ENCODE data around the gene WDR70. TPM values are rescaled to one million over a fixed set of nuclear protein-coding genes. Genes with fewer than 3 reads are reported as not detected.

WDR70 gene
- total and polyA plus RNA-seq, 10 of the 15 experiments (the other 5 are each of a cell fraction or from before 2014, with no cell fraction given) = 10.9 to 33.6 (median 29.1) TPM

DNA sequence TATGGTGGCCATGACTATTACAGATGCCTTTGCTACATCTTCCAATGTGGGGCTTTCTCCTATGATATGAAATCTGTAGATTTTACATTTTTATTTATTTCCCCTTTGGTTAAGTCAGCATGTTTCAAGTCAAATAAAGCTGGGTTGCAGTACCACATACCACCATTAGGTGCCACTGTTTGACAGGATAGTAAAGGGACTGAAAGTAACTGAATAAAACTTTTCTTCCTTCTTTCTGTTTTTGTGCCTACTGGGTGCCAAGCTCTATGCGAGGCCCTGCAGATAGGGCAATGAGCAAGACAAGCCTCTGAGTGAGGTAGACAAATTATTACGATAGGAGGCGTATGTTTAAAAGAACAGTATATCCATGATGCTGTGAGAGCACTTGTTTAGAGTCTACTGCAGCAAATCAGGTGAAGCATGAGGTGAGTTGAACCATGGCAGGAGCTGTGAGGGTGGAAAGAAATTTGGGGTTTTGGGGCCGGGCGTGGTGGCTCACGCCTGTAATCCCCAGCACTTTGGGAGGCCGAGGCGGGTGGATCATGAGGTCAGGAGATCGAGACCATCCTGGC lies 395.9 kb downstream of the WDR70 start (continued):
- TF ChIP-seq ATF2 (IDR thresholded peaks at IDR 0.05; ENCODE audit: low read length) (no peak), NR2C2 (IDR thresholded peaks at IDR 0.05; ENCODE audit: borderline replicate concordance, control insufficient read depth, insufficient read length, low read depth) (no peak), RAD21 (IDR thresholded peaks at IDR 0.05; ENCODE audit: insufficient read depth, low read depth, low read length) (peak; percentile 42)
- TF ChIP-seq, protein P1, sequence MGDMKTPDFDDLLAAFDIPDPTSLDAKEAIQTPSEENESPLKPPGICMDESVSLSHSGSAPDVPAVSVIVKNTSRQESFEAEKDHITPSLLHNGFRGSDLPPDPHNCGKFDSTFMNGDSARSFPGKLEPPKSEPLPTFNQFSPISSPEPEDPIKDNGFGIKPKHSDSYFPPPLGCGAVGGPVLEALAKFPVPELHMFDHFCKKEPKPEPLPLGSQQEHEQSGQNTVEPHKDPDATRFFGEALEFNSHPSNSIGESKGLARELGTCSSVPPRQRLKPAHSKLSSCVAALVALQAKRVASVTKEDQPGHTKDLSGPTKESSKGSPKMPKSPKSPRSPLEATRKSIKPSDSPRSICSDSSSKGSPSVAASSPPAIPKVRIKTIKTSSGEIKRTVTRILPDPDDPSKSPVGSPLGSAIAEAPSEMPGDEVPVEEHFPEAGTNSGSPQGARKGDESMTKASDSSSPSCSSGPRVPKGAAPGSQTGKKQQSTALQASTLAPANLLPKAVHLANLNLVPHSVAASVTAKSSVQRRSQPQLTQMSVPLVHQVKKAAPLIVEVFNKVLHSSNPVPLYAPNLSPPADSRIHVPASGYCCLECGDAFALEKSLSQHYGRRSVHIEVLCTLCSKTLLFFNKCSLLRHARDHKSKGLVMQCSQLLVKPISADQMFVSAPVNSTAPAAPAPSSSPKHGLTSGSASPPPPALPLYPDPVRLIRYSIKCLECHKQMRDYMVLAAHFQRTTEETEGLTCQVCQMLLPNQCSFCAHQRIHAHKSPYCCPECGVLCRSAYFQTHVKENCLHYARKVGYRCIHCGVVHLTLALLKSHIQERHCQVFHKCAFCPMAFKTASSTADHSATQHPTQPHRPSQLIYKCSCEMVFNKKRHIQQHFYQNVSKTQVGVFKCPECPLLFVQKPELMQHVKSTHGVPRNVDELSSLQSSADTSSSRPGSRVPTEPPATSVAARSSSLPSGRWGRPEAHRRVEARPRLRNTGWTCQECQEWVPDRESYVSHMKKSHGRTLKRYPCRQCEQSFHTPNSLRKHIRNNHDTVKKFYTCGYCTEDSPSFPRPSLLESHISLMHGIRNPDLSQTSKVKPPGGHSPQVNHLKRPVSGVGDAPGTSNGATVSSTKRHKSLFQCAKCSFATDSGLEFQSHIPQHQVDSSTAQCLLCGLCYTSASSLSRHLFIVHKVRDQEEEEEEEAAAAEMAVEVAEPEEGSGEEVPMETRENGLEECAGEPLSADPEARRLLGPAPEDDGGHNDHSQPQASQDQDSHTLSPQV (IDR thresholded peaks at IDR 0.05) = no peak

DNA sequence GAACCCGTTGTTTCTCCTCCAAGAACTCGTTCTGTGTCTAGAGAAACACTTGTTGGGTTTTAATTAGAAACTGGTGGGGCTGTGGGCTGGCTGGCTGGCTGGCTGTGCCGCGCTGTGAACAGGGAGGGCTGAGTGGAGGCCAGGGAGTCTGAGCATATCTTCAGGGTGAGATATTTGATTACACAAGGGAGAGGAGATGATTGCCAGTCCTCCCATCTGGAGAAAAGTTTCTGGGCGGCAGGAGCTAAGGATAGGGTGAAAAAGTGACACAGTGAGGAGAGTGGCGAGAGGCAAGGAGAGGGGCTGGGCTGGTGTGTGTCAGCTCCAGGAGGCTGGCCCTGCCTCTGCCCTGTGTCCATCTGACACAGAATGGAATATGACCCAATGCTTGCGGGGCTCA lies 397.7 kb downstream of the WDR70 start:
- 70% methylated on average over 7 of the region's 7 CpGs for WGBS (ENCODE audit: insufficient coverage, insufficient replicate concordance, low lambda C conversion rate, missing lambda C conversion rate)
- Histone ChIP-seq H3K4me1 (ENCODE audit: control insufficient read depth, insufficient read depth, low read length) (no peaks in the 10 kb centered on the region), H3K9me3 (replicated peaks; ENCODE audit: control insufficient read depth, insufficient read depth, low read length) (peaks cover 2% of the 10 kb centered on the region; the same call in 1 of the 3 replicates), H3K4me2 (ENCODE audit: control insufficient read depth, insufficient read depth) (no peak overlapping the region), H3K27me3 (replicated peaks in 1 of 2; ENCODE audit: control insufficient read depth in 2 of 2, insufficient read depth in 2 of 2, low read length in 1 of 2) (no peaks in the 10 kb centered on the region), H3K79me2 (ENCODE audit: control insufficient read depth, insufficient read depth, low read length) (no peaks in the 10 kb centered on the region), H4K20me1 (ENCODE audit: control insufficient read depth, insufficient read depth) (no peaks in the 10 kb centered on the region), H2AFZ (ENCODE audit: control insufficient read depth, low read depth, low read length) (no peak overlapping the region), H3K27ac (ENCODE audit: control insufficient read depth, insufficient read depth) (no peak overlapping the region), H3K4me3 (no peak overlapping the region), H3K9ac (ENCODE audit: control insufficient read depth, insufficient read depth, low read length) (no peak overlapping the region), H3K36me3 (ENCODE audit: control insufficient read depth in 2 of 2, insufficient read depth in 2 of 2, low read length in 1 of 2) (no peaks in the 10 kb centered on the region)
- FAIRE-seq (no peak), DNase-seq (ENCODE audit: low read depth, low spot score) (no peak), ATAC-seq (no peak)
- no TSS peak for BruUV-seq (replicated peaks)
- in situ Hi-C loops (cut with MboI) = no loop called here
- POLR2A ChIA-PET = no interaction called here
- CTCF ChIA-PET = interaction anchor here (1.2 to 1.7 kb wide), 3 partner anchors 13 to 53 kb away, joined by 4 to 5 read pairs (median 4); no protein-coding TSS in a partner anchor
- intact Hi-C loops (cut with micrococcal nuclease; ENCODE audit: unreplicated experiment) = loop anchor here (2.0 kb wide), 1 partner anchor 416 kb away; no protein-coding TSS in a partner anchor
- RAD21 ChIA-PET (ENCODE audit: unreplicated experiment) = no interaction called here
- SMC1A ChIA-PET (ENCODE audit: uncharacterized antibody, unreplicated experiment) = no interaction called here
- TF ChIP-seq ATF2 (IDR thresholded peaks at IDR 0.05; ENCODE audit: low read length) = no peak
- no peak for TF ChIP-seq POLR2AphosphoS5 (IDR thresholded peaks at IDR 0.05; ENCODE audit: low read length)
- TF ChIP-seq NFIC (IDR thresholded peaks at IDR 0.05; ENCODE audit: low read depth, low read length) = no peak
- TF ChIP-seq, protein P2, sequence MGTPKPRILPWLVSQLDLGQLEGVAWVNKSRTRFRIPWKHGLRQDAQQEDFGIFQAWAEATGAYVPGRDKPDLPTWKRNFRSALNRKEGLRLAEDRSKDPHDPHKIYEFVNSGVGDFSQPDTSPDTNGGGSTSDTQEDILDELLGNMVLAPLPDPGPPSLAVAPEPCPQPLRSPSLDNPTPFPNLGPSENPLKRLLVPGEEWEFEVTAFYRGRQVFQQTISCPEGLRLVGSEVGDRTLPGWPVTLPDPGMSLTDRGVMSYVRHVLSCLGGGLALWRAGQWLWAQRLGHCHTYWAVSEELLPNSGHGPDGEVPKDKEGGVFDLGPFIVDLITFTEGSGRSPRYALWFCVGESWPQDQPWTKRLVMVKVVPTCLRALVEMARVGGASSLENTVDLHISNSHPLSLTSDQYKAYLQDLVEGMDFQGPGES (IDR thresholded peaks at IDR 0.05) = no peak

Data from GM12878 (cell line).